ENCODE measurements around the gene AP5Z1. TPM values are rescaled to one million over a fixed set of nuclear protein-coding genes. Genes with fewer than 3 reads are reported as not detected.
"Not testable (repeated sequence)": the region's sequence is repeated elsewhere in the genome, so short reads cannot be mapped to it uniquely, and the experiment has no call there.

AP5Z1 gene
- total RNA-seq, 1 donor from 2014 or later = 36.9 TPM

GRCh38 chr7:4791101-4791737, 15.8 kb downstream of the AP5Z1 start:
- TF ChIP-seq CTCF (conservative IDR thresholded peaks at IDR 0.05) = no peak
- Mint-ChIP-seq H3K27ac (no peak overlapping the region), H3K4me3 (no peak overlapping the region), H3K9me3 (no peaks in the 10 kb centered on the region), H3K36me3 (peaks cover 7% of the 10 kb centered on the region), H3K4me1 (ENCODE audit: unreplicated experiment) (peaks cover 4% of the 10 kb centered on the region), H3K27me3 (no peaks in the 10 kb centered on the region)
- no peak for DNase-seq (ENCODE audit: extremely low spot score, unreplicated experiment)

GRCh38 chr7:4791738-4792536, 16.5 kb downstream of the AP5Z1 start:
- Mint-ChIP-seq H3K36me3 (peaks cover 7% of the 10 kb centered on the region), H3K4me3 (no peak overlapping the region), H3K9me3 (no peaks in the 10 kb centered on the region), H3K27me3 (no peaks in the 10 kb centered on the region), H3K27ac (no peak overlapping the region), H3K4me1 (ENCODE audit: unreplicated experiment) (peaks cover 4% of the 10 kb centered on the region)
- peak; percentile 84 for DNase-seq (ENCODE audit: extremely low spot score, unreplicated experiment)
- TF ChIP-seq CTCF (conservative IDR thresholded peaks at IDR 0.05) = peak; percentile 85

GRCh38 chr7:4792537-4793126, 17.2 kb downstream of the AP5Z1 start:
- peaks cover 4% of the 10 kb centered on the region for H3K4me1 Mint-ChIP-seq (ENCODE audit: unreplicated experiment)
- H3K36me3 Mint-ChIP-seq = peaks cover 7% of the 10 kb centered on the region
- no peak for DNase-seq (ENCODE audit: extremely low spot score, unreplicated experiment)
- H3K4me3 Mint-ChIP-seq = no peak overlapping the region
- H3K27me3 Mint-ChIP-seq = no peaks in the 10 kb centered on the region
- no peaks in the 10 kb centered on the region for H3K9me3 Mint-ChIP-seq
- no peak for TF ChIP-seq CTCF (conservative IDR thresholded peaks at IDR 0.05)
- H3K27ac Mint-ChIP-seq = no peak overlapping the region

GRCh38 chr7:4793385-4793993, 18.1 kb downstream of the AP5Z1 start:
- not testable (repeated sequence) for H3K4me3 Mint-ChIP-seq; H3K36me3 Mint-ChIP-seq; DNase-seq (ENCODE audit: extremely low spot score, unreplicated experiment); H3K27ac Mint-ChIP-seq; H3K9me3 Mint-ChIP-seq; H3K27me3 Mint-ChIP-seq; H3K4me1 Mint-ChIP-seq (ENCODE audit: unreplicated experiment)

GRCh38 chr7:4794171-4794570, 18.7 kb downstream of the AP5Z1 start:
- H3K4me1 Mint-ChIP-seq (ENCODE audit: unreplicated experiment); H3K4me3 Mint-ChIP-seq; H3K27me3 Mint-ChIP-seq; DNase-seq (ENCODE audit: extremely low spot score, unreplicated experiment); H3K9me3 Mint-ChIP-seq; H3K36me3 Mint-ChIP-seq: not testable (repeated sequence)
- peak overlapping the region; percentile 88 for H3K27ac Mint-ChIP-seq

GRCh38 chr7:4794591-4795350, 19.3 kb downstream of the AP5Z1 start:
- H3K27me3 Mint-ChIP-seq = no peaks in the 10 kb centered on the region
- peak overlapping the region; percentile 88 for H3K27ac Mint-ChIP-seq

More at GRCh38 chr7:4794591-4795350, 19.3 kb downstream of the AP5Z1 start:
- no peak for TF ChIP-seq CTCF (conservative IDR thresholded peaks at IDR 0.05)
- Mint-ChIP-seq H3K4me1 (ENCODE audit: unreplicated experiment) (peaks cover 4% of the 10 kb centered on the region), H3K4me3 (no peak overlapping the region), H3K36me3 (peaks cover 7% of the 10 kb centered on the region), H3K9me3 (no peaks in the 10 kb centered on the region)
- DNase-seq (ENCODE audit: extremely low spot score, unreplicated experiment) = no peak
